Esophagus muscularis mucosa (tissue), 4 donors: ENCODE measurements around the gene PIP4K2A. TPM values are rescaled to one million over a fixed set of nuclear protein-coding genes. Genes with fewer than 3 reads are reported as not detected.
"Not testable (repeated sequence)": the region's sequence is repeated elsewhere in the genome, so short reads cannot be mapped to it uniquely, and the experiment has no call there.

ENCODE experiments used
- DNase-seq: peaks from one replicate; pipeline ENCODE4 v3.0.0-alpha.2; 2017; ENCODE audit errors: extremely low spot score
- H3K27ac ChIP-seq, 4 donors: fragments of 200-600 bp; sonication (generic); replicated peaks in 1 of 4; 1 replicate in 3 of 4; 2 replicates in 1 of 4; pipeline ENCODE4 v1.5.1; 2016 to 2019; ENCODE audit warnings: mild to moderate bottlenecking in 1 of 4
- H3K27me3 ChIP-seq, 4 donors: fragments of 200-600 bp; sonication (generic); one replicate each; pipeline versions ENCODE4 v1.5.1 to v1.6.0; 2016 to 2019
- H3K36me3 ChIP-seq, 4 donors: fragments of 200-600 bp; sonication (generic); one replicate each; pipeline ENCODE4 v1.5.1; 2016 to 2019
- H3K4me1 ChIP-seq, 4 donors: fragments of 200-600 bp; sonication (generic); one replicate each; pipeline ENCODE4 v1.5.1; 2016 to 2019
- H3K4me3 ChIP-seq, 4 donors: fragments of 200-600 bp; sonication (generic); 1 replicate in 2 of 4; 2 replicates in 2 of 4; pipeline ENCODE4 v1.5.1; 2016 to 2019; ENCODE audit warnings: mild to moderate bottlenecking in 4 of 4, moderate library complexity in 1 of 4
- H3K9me3 ChIP-seq, 4 donors: fragments of 200-600 bp; sonication (generic); 1 replicate in 3 of 4; 2 replicates in 1 of 4; pipeline ENCODE4 v1.5.1; 2016 to 2019
- EP300 ChIP-seq: sonication (generic); formaldehyde crosslinking; IDR thresholded peaks from one replicate; pipeline ENCODE4 v1.6.1; 2017; ENCODE audit warnings: antibody characterized with exemption
- POLR2A ChIP-seq: fragments of 450-650 bp; IDR thresholded peaks from one replicate; pipeline ENCODE4 v1.6.1; 2017; ENCODE audit warnings: antibody characterized with exemption, moderate library complexity, mild to moderate bottlenecking, low read depth
- POLR2AphosphoS5 ChIP-seq, 2 donors: sonication (generic); formaldehyde crosslinking; IDR thresholded peaks; one replicate each; pipeline ENCODE4 v1.6.1; 2017; ENCODE audit warnings: antibody characterized with exemption in 2 of 2
- WGBS: methylation state at CpG from one replicate; pipeline ENCODE4 v1.1.5; 2018; 5-methylcytosine and 5-hydroxymethylcytosine counted together
- intact Hi-C: fragments of 100-400 bp; cut with DNase I; formaldehyde crosslinking; loops from one replicate; pipeline ENCODE4 v1.15.1; 2023
- total RNA-seq, 4 donors: library from RNA; depleted of rRNA; stranded (reverse); fragments of >200 nt; gene quantifications; one replicate each; pipeline versions ENCODE4 v1.1.0 to v1.2.1, GENCODE V29; 2016
- TF ChIP-seq, protein P1 (sequence below), 3 experiments: fragments of 200-600 bp in 2 of 3; fragments of 450-650 bp in 1 of 3; sonication (generic) in 2 of 3; IDR thresholded peaks; one replicate each; pipeline ENCODE4 v1.5.1; 2017 to 2019; ENCODE audit warnings: antibody characterized with exemption in 3 of 3, mild to moderate bottlenecking in 2 of 3, moderate library complexity in 1 of 3

PIP4K2A gene
- total RNA-seq, 4 donors from 2014 or later, result 26.2 to 34.3 (median 32.5) TPM

DNA sequence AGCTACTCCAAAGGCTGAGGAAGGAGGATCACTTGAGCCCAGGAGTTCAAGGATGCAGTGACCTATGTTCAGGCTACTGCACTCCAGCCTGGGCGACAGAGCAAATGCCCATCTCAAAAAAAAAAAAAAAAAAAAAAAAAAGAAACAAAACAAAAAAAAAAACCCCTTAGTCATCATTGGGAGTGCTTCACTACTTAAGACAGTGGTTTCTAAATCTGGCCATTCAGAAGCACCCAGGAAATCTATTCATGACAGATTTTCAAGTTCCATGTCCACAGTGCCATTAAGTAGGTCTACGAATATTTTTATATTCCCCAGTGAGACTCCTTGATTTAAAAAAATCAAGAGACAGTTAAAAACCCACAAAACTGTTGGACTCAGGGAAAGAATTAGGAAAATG, 182.9 kb downstream of the PIP4K2A start:
- Histone ChIP-seq H3K27me3 (no peaks in the 10 kb centered on the region), H3K4me3 (no peak overlapping the region), H3K27ac (no peak overlapping the region), H3K36me3 (peaks cover 0 to 8% (median 0%) of the 10 kb centered on the region in 4 donors), H3K9me3 (peaks cover 0 to 16% (median 8%) of the 10 kb centered on the region in 4 donors), H3K4me1 (no peaks in the 10 kb centered on the region)
- DNase-seq, result no peak
- intact Hi-C loops, result no loop called here
- WGBS, result 98% methylated on average over 2 of the region's 2 CpGs
- no peak for TF ChIP-seq POLR2A
- no peak for TF ChIP-seq EP300
- TF ChIP-seq, protein P1, sequence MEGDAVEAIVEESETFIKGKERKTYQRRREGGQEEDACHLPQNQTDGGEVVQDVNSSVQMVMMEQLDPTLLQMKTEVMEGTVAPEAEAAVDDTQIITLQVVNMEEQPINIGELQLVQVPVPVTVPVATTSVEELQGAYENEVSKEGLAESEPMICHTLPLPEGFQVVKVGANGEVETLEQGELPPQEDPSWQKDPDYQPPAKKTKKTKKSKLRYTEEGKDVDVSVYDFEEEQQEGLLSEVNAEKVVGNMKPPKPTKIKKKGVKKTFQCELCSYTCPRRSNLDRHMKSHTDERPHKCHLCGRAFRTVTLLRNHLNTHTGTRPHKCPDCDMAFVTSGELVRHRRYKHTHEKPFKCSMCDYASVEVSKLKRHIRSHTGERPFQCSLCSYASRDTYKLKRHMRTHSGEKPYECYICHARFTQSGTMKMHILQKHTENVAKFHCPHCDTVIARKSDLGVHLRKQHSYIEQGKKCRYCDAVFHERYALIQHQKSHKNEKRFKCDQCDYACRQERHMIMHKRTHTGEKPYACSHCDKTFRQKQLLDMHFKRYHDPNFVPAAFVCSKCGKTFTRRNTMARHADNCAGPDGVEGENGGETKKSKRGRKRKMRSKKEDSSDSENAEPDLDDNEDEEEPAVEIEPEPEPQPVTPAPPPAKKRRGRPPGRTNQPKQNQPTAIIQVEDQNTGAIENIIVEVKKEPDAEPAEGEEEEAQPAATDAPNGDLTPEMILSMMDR (IDR thresholded peaks at IDR 0.05), result no peak
- TF ChIP-seq POLR2AphosphoS5 (IDR thresholded peaks at IDR 0.05), result no peak

DNA sequence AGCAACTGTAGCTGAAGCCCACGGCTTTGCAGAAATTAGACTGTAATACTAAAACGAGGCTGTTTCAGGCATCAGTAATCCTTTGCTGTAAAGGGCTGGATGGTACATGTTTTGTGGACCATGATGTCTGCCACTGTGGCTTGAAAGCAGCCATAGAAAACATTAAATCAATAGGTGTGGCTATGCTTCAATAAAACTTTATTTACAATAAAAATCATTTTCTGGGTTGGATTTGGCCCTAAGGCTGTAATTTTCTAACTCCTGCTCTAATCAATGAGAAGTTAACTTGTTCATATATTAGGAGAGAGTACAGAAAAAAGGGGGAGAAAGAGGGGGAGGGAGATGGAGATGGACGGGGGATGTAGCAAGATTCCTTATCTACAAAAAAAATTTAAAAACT, 183.4 kb downstream of the PIP4K2A start:
- no peak for DNase-seq
- Histone ChIP-seq H3K9me3 (peaks cover 0 to 20% (median 10%) of the 10 kb centered on the region in 4 donors), H3K36me3 (peaks cover 0 to 5% (median 0%) of the 10 kb centered on the region in 4 donors), H3K4me1 (no peaks in the 10 kb centered on the region), H3K4me3 (no peak overlapping the region), H3K27me3 (no peaks in the 10 kb centered on the region), H3K27ac (no peak overlapping the region)
- TF ChIP-seq POLR2AphosphoS5 (IDR thresholded peaks at IDR 0.05), result no peak
- TF ChIP-seq, protein P1 (IDR thresholded peaks at IDR 0.05), result no peak
- 87% methylated on average over 3 of the region's 3 CpGs for WGBS
- intact Hi-C loops, result no loop called here

DNA sequence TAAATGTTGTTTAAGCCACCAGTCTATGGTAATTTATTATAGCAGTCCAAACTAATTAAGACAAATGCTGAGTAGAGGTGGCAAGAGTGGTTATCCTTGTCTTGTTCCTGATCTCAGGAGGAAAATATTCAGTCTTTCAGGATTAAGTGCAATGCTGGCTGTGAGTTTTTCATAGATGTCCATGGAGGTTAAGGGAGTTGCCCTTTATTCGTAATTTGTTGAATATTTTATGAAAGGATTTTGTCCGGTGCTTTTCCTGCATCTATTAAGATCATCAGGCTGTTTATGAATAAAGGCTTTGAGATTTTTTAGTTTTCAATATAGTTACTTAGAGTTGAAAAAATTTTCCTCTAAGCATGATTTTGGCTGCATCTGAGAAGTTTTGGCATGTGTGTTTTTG, 186.9 kb downstream of the PIP4K2A start:
- WGBS, result 88% methylated on average over 2 of the region's 2 CpGs
- Histone ChIP-seq H3K36me3 (no peaks in the 10 kb centered on the region), H3K9me3 (peaks cover 0 to 51% (median 29%) of the 10 kb centered on the region in 4 donors), H3K27ac (no peak overlapping the region), H3K4me3 (no peak overlapping the region), H3K4me1 (no peaks in the 10 kb centered on the region), H3K27me3 (no peaks in the 10 kb centered on the region)
- intact Hi-C loops, result no loop called here
- TF ChIP-seq POLR2AphosphoS5 (IDR thresholded peaks at IDR 0.05) (no peak), POLR2A (no peak), EP300 (no peak)
- TF ChIP-seq, protein P1 (IDR thresholded peaks at IDR 0.05), result no peak
- DNase-seq, result no peak

DNA sequence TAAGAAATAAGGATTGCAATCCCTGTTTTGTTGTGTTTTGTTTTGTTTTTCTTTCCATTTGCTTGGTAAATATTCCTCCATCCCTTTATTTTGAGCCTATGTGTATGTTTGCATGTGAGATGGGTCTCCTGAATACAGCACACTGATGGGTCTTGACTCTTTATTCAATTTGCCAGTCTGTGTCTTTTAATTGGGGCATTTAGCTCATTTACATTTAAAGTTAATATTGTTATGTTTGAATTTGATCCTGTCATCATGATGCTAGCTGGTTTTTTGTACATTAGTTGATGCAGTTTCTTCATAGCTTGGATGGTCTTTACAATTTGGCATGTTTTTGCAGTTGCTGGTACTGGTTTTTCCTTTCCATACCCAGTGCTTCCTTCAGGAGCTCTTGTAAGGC, 190.0 kb downstream of the PIP4K2A start:
- H3K27ac ChIP-seq, intact Hi-C loops, H3K4me1 ChIP-seq, H3K4me3 ChIP-seq, H3K36me3 ChIP-seq, DNase-seq, H3K27me3 ChIP-seq: not testable (repeated sequence)
- peaks cover 0 to 47% (median 27%) of the 10 kb centered on the region in 4 donors for H3K9me3 ChIP-seq

DNA sequence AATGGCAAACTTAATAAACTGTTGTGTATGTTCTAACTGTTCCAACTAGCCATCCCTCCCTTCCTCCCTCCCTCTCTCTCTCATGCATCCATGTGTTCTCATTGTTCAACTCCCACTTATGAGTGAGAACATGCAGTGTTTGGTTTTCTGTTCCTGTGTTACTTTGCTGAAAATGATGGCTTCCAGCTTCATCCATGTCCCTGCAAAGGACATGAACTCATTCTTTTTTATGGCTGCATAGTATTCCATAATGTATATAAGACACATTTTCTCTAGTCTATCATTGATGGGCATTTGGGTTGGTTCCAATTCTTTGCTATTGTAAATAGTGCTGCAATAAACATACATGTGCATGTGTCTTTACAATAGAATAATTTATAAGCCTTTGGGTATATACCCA, 193.7 kb downstream of the PIP4K2A start:
- H3K4me3 ChIP-seq, H3K27ac ChIP-seq, H3K4me1 ChIP-seq, intact Hi-C loops, H3K27me3 ChIP-seq, H3K36me3 ChIP-seq, DNase-seq: not testable (repeated sequence)
- peaks cover 0 to 31% (median 19%) of the 10 kb centered on the region in 4 donors for H3K9me3 ChIP-seq

DNA sequence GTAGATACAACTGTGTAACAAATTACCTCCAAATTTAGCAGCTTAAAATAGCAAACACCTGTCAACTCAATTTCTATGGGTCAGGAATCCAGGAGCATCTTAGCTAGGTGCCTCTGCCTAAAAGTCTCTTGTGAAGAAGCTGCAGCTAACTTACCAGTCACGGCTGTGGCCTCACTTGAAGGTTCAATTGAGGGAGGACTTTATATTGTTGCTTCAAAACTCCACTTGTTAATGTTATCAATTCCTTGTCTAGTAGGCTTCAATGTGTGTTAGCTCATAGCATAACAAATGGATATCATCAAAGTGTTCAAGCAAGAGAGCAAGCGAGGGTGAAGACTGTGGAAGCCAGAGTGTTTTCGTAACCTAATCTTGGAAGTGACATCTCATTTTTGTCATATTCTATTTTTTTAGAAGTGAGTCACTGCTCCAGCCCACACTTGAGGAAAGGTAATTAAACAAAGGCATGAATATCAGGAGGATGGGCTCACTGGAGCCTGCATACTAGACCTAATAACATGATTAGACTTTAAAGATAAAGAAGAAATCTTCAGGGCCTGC, 196.1 kb downstream of the PIP4K2A start:
- H3K36me3 ChIP-seq, result no peaks in the 10 kb centered on the region
- DNase-seq, result no peak
- no peaks in the 10 kb centered on the region for H3K4me1 ChIP-seq
- no peak overlapping the region for H3K4me3 ChIP-seq
- TF ChIP-seq, protein P1 (IDR thresholded peaks at IDR 0.05), result no peak
- TF ChIP-seq POLR2A (no peak), EP300 (no peak), POLR2AphosphoS5 (IDR thresholded peaks at IDR 0.05) (no peak)
- WGBS, result 77% methylated on average over 3 of the region's 3 CpGs
- H3K27me3 ChIP-seq, result peaks cover 0 to 13% (median 0%) of the 10 kb centered on the region in 4 donors
- no peak overlapping the region for H3K27ac ChIP-seq
- peaks cover 0 to 11% (median 6%) of the 10 kb centered on the region in 4 donors for H3K9me3 ChIP-seq
- intact Hi-C loops, result no loop called here
